ENCODE measurements around the gene TBXA2R.
A peak's percentile ranks its signal among the peaks of the same experiment; 100 is the strongest.
"Not testable (repeated sequence)": the region's sequence is repeated elsewhere in the genome, so short reads cannot be mapped to it uniquely, and the experiment has no call there.

Gene TBXA2R

DNA sequence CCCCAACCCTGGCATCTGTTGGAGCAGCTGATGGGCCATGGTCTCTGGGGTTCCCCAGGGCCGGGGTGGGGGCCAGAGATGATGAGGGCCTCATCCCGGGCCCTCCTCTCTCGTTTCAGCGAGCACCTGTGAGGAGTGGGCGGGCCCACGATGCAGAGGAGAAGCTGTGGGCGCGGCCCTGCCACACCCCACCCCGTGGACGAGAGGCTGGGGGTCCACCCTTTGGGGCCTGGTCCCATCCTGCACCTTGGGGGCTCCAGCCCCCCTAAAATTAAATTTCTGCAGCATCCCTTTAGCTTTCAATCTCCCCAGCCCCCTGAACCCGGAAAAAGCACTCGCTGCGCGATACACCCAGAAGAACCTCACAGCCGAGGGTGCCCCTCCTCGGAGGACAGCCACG, 28.3 kb downstream of the TBXA2R start:
- no peak for TF ChIP-seq POLR2A (IDR thresholded peaks at IDR 0.05; ENCODE audit: low read depth, low read length)
- DNase-seq (ENCODE audit: insufficient read length, low spot score), result no peak
- no peak for FAIRE-seq

DNA sequence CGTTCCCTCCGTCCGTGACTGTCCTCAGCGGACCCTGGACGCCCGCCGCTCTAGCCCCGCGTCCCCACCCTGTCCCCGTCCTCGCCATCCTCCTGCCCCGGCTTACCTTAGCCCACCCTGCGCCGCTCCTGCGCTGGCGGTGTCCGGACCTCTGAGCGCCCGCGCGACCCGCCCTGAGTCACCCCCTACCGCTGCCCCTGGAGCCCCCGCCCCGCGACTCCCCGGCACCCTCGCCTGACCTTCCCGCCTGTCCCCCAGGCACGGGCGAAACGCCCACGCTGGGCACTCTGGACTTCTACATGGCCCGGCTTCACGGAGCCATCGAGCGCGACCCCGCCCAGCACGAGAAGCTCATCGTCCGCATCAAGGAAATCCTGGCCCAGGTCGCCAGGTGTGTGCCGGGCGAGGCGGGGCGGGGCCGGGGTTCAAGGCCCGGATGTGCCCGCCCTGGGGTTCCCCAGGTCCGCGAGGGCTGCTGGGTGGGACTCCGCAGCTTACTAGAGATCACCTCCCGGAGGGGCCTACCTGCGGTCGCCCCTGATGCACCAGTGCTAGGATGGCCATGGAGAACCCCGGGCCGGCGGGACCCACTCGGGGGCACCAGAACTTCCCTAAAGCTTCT, 28.8 kb downstream of the TBXA2R start:
- TF ChIP-seq POLR2A (IDR thresholded peaks at IDR 0.05; ENCODE audit: low read depth, low read length), result no peak
- no peak for FAIRE-seq
- DNase-seq (ENCODE audit: insufficient read length, low spot score), result no peak

DNA sequence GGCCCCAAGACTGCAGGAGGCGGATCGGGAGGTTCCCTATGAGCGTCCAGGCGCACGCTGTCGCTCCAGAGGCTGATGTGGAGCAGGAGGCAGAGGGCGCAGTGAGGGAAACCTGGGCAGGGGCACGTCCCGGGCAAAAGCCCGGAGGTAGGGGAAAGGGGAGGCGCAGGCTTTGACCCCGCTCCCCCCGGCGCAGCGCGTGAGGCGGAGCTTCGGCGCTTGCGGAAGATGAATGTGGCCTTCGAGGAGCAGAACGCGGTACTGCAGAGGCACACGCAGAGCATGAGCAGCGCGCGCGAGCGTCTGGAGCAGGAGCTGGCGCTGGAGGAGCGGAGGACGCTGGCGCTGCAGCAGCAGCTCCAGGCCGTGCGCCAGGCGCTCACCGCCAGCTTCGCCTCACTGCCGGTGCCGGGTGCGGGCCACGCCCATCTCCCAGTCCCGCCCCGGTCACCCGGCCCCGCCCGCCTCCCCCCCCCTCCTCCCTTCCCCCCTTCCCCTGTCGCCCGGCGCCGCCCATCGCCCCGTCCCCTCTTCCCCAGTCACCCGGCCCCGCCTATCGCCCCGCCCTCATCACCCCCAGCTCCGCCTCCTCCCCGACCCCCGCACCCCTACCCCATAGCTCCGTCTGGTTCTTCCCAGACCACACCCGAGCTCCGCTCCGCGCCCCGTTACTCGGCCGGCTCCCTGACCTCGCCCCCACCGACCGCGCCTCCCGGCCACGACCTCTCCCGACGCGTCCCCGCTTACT, 29.8 kb downstream of the TBXA2R start:
- no peak for TF ChIP-seq POLR2A (IDR thresholded peaks at IDR 0.05; ENCODE audit: low read depth, low read length)
- no peak for FAIRE-seq
- DNase-seq (ENCODE audit: insufficient read length, low spot score), result no peak

DNA sequence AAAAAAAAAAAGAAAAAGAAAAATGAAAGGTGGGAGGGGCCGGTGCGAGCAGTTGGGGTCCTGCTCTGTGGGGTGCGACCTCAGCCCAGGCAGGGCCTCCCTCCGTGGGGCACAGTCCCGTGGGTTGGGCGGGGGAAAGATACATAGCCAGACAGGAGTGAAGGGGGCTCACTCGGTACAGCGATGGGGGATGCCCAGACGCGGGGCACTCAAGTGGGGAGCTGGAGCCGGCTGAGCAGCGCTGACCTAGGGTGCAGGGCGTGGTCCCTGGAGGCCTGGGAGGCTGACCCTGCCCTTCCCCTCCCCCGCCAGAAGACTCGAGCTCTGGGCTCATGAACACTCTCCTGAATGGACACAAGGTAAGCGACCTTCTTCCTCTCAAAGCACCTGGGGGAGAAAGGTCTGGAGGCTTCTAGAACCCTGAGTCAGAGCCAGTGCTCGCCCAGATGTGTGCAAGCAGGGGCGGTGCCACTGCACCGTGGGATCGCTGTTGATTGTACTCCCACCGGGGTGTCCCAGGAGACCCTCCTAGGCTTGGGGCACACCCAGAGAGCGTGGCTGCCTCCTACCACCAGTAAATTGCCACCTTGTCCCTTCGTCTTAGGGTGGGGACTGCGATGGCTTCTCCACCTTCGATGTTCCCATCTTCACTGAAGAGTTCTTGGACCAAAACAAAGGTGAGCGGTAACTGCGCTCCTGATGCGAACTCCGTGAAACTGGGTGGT, 30.6 kb downstream of the TBXA2R start:
- no peak for TF ChIP-seq POLR2A (IDR thresholded peaks at IDR 0.05; ENCODE audit: low read depth, low read length)
- FAIRE-seq, result no peak
- no peak for DNase-seq (ENCODE audit: insufficient read length, low spot score)

DNA sequence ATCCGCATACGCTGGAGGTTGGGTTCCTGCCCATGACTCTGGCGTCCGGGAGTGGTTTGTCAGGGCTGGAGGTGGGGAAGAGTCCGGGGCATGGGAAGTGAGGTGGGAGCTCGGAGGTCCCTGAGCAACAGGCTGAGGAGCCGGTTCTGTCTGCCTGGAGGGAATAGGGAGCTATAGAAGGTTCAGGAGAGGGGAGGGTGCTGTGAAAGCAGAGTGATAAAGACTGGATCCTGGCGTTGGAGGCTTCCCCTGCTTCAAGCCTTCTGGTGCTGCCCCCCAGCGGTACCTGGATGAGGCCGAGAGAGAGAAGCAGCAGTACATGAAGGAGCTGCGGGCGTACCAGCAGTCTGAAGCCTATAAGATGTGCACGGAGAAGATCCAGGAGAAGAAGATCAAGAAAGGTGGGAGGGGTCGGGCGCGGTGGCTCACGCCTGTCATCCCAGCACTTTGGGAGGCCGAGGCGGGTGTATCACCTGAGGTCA, 31.4 kb downstream of the TBXA2R start:
- DNase-seq (ENCODE audit: insufficient read length, low spot score), result no peak
- no peak for FAIRE-seq
- TF ChIP-seq POLR2A (IDR thresholded peaks at IDR 0.05; ENCODE audit: low read depth, low read length), result no peak

DNA sequence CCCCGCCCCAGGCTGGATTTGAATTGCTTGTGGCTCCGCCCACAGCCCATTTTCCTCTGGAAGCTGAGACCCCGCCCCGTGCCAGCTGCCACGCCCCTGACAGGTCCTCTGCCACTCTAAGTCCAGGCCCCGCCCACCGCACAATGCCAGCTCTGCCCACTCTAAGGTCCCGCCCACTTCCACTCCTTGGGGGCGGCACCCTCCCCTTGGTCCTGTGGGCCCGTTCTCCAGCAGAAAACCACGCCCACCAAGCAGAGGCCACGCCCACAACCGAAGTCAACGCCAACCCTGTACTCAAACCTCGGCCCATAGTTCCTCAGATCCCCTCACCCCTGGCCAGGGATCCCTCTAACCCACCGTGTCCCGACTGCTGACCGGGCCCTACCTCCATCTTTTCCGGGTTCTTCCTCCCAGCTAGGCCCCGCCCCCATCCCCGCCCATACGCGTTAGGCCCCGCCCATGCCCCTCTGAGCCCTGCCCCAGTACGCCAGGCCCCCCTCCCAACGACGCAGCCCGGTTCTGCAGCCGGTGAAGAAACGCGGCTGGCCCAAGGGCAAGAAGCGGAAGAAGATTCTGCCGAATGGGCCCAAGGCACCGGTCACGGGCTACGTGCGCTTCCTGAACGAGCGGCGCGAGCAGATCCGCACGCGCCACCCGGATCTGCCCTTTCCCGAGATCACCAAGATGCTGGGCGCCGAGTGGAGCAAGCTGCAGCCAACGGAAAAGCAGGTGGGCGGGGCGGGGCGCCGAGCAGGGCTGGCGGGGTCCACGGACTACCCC, 32.6 kb downstream of the TBXA2R start:
- TF ChIP-seq POLR2A (IDR thresholded peaks at IDR 0.05; ENCODE audit: low read depth, low read length), result no peak
- DNase-seq (ENCODE audit: insufficient read length, low spot score), result peak; percentile 81
- FAIRE-seq, result peak; percentile 81

DNA sequence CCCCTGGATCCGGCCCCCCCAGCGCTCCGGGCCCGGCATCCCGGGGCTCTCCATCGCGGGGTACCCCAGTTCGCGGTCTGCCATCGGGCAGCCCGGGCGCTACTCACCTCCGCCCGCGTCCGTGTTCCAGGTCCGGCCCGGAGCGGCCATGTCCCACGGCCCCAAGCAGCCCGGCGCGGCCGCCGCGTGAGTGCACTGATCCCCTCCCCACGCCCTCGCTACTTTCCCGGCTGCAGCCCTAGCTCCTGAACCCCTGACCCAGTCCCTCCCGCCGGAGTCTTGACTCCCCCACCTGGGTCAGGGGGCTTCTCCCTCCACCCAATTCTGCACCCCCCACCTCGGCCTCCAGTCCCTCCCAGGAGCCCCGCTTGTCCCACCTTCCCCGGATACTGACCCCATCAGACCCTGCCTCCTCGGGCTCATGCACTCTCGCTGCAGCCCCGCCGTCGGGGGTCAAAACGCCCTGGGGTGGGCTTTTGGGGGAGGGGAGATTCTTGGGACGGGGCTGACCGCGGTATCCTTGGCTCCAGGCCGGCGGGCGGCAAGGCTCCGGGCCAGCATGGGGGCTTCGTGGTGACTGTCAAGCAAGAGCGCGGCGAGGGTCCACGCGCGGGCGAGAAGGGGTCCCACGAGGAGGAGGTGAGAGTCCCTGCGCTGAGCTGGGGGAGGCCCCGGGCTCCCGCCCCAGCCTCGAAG, 33.4 kb downstream of the TBXA2R start:
- DNase-seq (ENCODE audit: insufficient read length, low spot score) (no peak), FAIRE-seq (no peak)
- 0 out of 2 replicates have a peak, but pooled peaks have one; percentile 12 for TF ChIP-seq POLR2A (IDR thresholded peaks at IDR 0.05; ENCODE audit: low read depth, low read length)

DNA sequence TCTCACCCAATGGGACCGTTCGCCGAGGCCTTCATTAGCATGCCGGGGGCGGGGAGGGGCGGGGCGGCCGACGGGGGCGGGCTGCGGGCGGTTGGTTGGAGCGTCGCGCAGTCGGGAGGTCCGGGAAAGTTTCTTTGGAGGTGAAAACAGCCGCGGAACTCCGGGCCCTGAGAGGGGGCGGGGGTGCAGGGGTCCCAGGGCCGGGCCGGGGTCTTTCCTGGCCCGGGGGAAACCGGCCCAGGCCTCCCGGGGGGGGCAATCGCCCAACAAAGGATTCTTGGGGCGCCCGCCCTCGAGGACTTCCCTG, 33.9 kb downstream of the TBXA2R start, which contains the start of gene HMG20B:
TSS of gene HMG20B (plus strand) at position 90 of the 307 bp plus-strand sequence. CDS start 366 bp downstream, outside the sequence.
- TF ChIP-seq POLR2A (IDR thresholded peaks at IDR 0.05; ENCODE audit: low read depth, low read length), result no peak
- FAIRE-seq, result no peak

DNA sequence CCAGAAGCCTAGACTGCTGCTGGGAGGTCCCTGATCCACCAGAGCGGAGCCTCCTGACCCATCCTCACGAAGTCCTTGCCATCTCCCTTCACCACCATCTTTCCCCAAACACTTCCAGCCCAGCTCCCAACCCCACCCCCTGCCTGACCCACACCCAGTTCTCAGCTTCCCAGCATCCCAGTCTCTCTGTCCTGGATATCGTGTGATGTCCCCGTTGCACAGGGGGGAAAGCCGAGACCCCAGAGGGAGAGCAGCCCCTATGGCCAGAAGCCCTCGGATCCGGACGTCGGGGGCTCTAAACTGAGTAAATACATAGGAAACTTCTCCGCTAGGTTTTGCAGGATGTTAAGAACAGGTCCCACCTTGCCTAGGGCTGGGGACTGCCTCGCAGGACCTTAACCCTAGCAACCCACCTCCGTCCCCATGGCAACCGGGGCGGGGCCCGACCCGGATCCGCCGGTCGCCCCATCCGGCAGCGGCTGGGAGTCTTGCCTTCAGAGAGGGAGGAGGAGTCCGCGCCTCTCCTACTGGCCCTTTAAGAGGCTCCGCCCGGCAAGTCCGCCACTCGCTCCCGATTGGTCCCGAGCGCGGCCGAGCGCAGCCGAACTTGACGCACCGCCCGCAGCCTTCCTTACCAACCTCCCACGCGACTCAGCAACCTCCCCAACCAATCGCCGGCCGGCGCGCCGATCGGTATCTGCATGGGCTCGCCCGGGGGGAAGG, 34.4 kb downstream of the TBXA2R start:
- no peak for TF ChIP-seq POLR2A (IDR thresholded peaks at IDR 0.05; ENCODE audit: low read depth, low read length)
- DNase-seq (ENCODE audit: insufficient read length, low spot score) (peak; percentile 92), FAIRE-seq (peak; percentile 68)

More for the DNA sequence above, 33.9 kb downstream of the TBXA2R start, which contains the start of gene HMG20B:
- no peak for DNase-seq (ENCODE audit: insufficient read length, low spot score)

DNA sequence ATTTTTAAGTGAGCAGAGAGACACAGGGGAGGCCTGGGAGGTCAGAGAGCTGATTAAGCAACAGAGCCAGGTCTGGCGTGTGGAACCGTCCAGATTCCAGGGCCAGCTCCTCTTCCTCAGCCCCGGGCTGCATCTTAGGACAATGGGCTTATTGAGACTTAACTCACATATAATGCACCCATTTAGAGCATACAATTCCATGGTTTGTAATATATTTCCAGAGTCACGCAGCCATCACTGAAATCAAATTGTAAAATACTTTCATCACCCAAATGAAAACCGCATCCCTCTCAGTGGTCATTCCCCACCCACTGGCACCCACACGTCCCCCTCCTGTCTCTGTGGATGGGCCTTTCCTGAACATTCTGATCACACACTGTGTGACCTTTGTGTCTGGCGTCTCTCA, 36.1 kb downstream of the TBXA2R start:
- no peak for DNase-seq (ENCODE audit: insufficient read length, low spot score)
- TF ChIP-seq POLR2A (IDR thresholded peaks at IDR 0.05; ENCODE audit: low read depth, low read length), result no peak

DNA sequence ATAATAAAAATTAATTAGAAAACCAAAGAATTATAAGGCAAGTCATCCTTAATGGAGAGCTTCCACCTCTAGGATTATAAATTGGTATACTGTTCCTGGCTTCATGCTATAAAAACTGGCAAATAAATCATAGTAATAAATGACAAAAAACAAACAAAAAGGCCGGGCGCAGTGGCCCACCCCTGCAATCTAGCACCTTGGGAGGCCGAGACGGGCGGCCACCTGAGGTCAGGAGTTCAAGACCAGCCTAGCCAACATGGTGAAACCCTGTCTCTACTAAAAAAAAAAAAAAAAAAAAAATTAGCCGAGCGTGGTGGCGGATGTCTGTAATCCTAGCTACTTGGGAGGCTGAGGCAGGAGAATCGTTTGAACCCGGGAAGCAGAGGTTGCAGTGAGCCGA, 36.6 kb downstream of the TBXA2R start:
- not testable (repeated sequence) for FAIRE-seq; DNase-seq (ENCODE audit: insufficient read length, low spot score)

More for the DNA sequence above, 36.1 kb downstream of the TBXA2R start:
- FAIRE-seq, result no peak

DNA sequence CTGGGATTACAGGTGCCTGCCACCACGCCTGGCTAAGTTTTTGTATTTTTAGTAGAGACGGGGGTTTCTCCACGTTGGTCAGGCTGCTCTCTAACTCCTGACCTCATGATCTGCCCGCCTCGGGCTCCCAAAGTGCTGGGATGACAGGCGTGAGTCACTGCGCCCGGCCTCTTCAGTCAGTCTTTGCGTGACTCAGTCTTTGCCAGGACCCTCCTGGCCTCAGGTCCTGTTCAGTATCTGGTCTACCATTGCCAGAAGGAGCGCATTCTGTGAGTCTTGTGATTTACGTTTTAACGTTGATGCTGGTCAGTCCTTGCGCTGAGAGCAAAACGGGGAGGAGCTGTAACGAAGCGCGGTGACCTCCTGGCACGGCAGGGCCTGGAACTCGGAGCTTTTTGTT, 41.5 kb downstream of the TBXA2R start:
- TF ChIP-seq POLR2A (IDR thresholded peaks at IDR 0.05; ENCODE audit: low read depth, low read length), result no peak
- FAIRE-seq (peak; percentile 27), DNase-seq (ENCODE audit: insufficient read length, low spot score) (peak; percentile 65)
